NCI-H2081 treated with DMSO at 0.1 percent for 48 hours (cell line): ENCODE results near the gene MCL1.

ENCODE experiments used
- DNase-seq: peaks from one replicate; lab custom pipeline; 2025; lab: John Stamatoyannopoulos, UW

The MCL1 gene

GRCh38 chr1:150537732-150538684 lies 41.4 kb downstream of the MCL1 start:
- no peak for DNase-seq

GRCh38 chr1:150536836-150537731 lies 42.3 kb downstream of the MCL1 start:
- no peak for DNase-seq

- DNase-seq: no peak
Observed at GRCh38 chr1:150535511-150536287, 43.7 kb downstream of the MCL1 start.

GRCh38 chr1:150534002-150534401 lies 45.4 kb downstream of the MCL1 start:
- no peak for DNase-seq

- DNase-seq: no peak
Observed at GRCh38 chr1:150532860-150533259, 46.5 kb downstream of the MCL1 start.

GRCh38 chr1:150530491-150531159 lies 48.8 kb downstream of the MCL1 start:
- DNase-seq: no peak

GRCh38 chr1:150529017-150529416 lies 50.4 kb downstream of the MCL1 start:
- DNase-seq: no peak

GRCh38 chr1:150528196-150528595 lies 51.2 kb downstream of the MCL1 start:
- no peak for DNase-seq

GRCh38 chr1:150525348-150525747 lies 54.1 kb downstream of the MCL1 start:
- no peak for DNase-seq
